ENCODE data around the gene PTPRN2. TPM values are rescaled to one million over a fixed set of nuclear protein-coding genes. Genes with fewer than 3 reads are reported as not detected.
"Not testable (repeated sequence)": the region's sequence is repeated elsewhere in the genome, so short reads cannot be mapped to it uniquely, and the experiment has no call there.

Gene PTPRN2
- polyA plus RNA-seq, 3 donors from 2014 or later = 1.9 to 3.7 (median 2.2) TPM

GRCh38 chr7:158259141-158259540 lies 328.5 kb downstream of the PTPRN2 start:
- DNase-seq = no peak
- H3K4me3 Mint-ChIP-seq = no peak overlapping the region
- no peaks in the 10 kb centered on the region for H3K36me3 Mint-ChIP-seq
- peaks cover 0 to 2% (median 0%) of the 10 kb centered on the region in 6 donors for H3K9me3 Mint-ChIP-seq
- no peak overlapping the region for H3K27ac Mint-ChIP-seq
- peaks cover 0 to 3% (median 1%) of the 10 kb centered on the region in 3 donors for H3K27me3 Mint-ChIP-seq (ENCODE audit: low read depth in 3 of 3)
- H3K4me1 Mint-ChIP-seq = no peaks in the 10 kb centered on the region

- H3K9me3 Mint-ChIP-seq = peaks cover 0 to 2% (median 0%) of the 10 kb centered on the region in 6 donors
- no peak for DNase-seq
- no peaks in the 10 kb centered on the region for H3K36me3 Mint-ChIP-seq
- H3K27me3 Mint-ChIP-seq (ENCODE audit: low read depth in 3 of 3) = peaks cover 0 to 3% (median 1%) of the 10 kb centered on the region in 3 donors
- H3K27ac Mint-ChIP-seq = no peak overlapping the region
- no peaks in the 10 kb centered on the region for H3K4me1 Mint-ChIP-seq
- no peak overlapping the region for H3K4me3 Mint-ChIP-seq
These were observed 329.1 kb downstream of the PTPRN2 start for GRCh38 chr7:158258411-158259130.

GRCh38 chr7:158257516-158258410 lies 329.9 kb downstream of the PTPRN2 start:
- no peaks in the 10 kb centered on the region for H3K36me3 Mint-ChIP-seq
- peaks cover 0 to 2% (median 0%) of the 10 kb centered on the region in 6 donors for H3K9me3 Mint-ChIP-seq
- H3K4me3 Mint-ChIP-seq = no peak overlapping the region
- H3K27ac Mint-ChIP-seq = no peak overlapping the region
- H3K4me1 Mint-ChIP-seq = no peaks in the 10 kb centered on the region
- peaks cover 0 to 3% (median 1%) of the 10 kb centered on the region in 3 donors for H3K27me3 Mint-ChIP-seq (ENCODE audit: low read depth in 3 of 3)
- no peak for DNase-seq

GRCh38 chr7:158257001-158257400 lies 330.6 kb downstream of the PTPRN2 start:
- Mint-ChIP-seq H3K27ac (no peak overlapping the region), H3K36me3 (no peaks in the 10 kb centered on the region), H3K4me3 (no peak overlapping the region), H3K4me1 (no peaks in the 10 kb centered on the region), H3K9me3 (peaks cover 0 to 2% (median 0%) of the 10 kb centered on the region in 6 donors), H3K27me3 (ENCODE audit: low read depth in 3 of 3) (peaks cover 0 to 5% (median 1%) of the 10 kb centered on the region in 3 donors)
- no peak for DNase-seq

- peaks cover 0 to 5% (median 1%) of the 10 kb centered on the region in 3 donors for H3K27me3 Mint-ChIP-seq (ENCODE audit: low read depth in 3 of 3)
- H3K27ac Mint-ChIP-seq = no peak overlapping the region
- no peak overlapping the region for H3K4me3 Mint-ChIP-seq
- no peak for DNase-seq
- peaks cover 0 to 3% (median 0%) of the 10 kb centered on the region in 6 donors for H3K9me3 Mint-ChIP-seq
- no peaks in the 10 kb centered on the region for H3K4me1 Mint-ChIP-seq
- no peaks in the 10 kb centered on the region for H3K36me3 Mint-ChIP-seq
These were observed 331.4 kb downstream of the PTPRN2 start for GRCh38 chr7:158256091-158256816.

GRCh38 chr7:158255558-158255957 lies 332.1 kb downstream of the PTPRN2 start:
- DNase-seq = no peak
- Mint-ChIP-seq H3K36me3 (no peaks in the 10 kb centered on the region), H3K9me3 (peaks cover 0 to 4% (median 0%) of the 10 kb centered on the region in 6 donors), H3K4me3 (no peak overlapping the region), H3K27ac (no peak overlapping the region), H3K4me1 (no peaks in the 10 kb centered on the region), H3K27me3 (ENCODE audit: low read depth in 3 of 3) (peaks cover 0 to 5% (median 1%) of the 10 kb centered on the region in 3 donors)

GRCh38 chr7:158255156-158255555 lies 332.5 kb downstream of the PTPRN2 start:
- DNase-seq = no peak
- peaks cover 0 to 4% (median 0%) of the 10 kb centered on the region in 6 donors for H3K9me3 Mint-ChIP-seq
- H3K36me3 Mint-ChIP-seq = no peaks in the 10 kb centered on the region
- H3K4me3 Mint-ChIP-seq = no peak overlapping the region
- peaks cover 0 to 5% (median 1%) of the 10 kb centered on the region in 3 donors for H3K27me3 Mint-ChIP-seq (ENCODE audit: low read depth in 3 of 3)
- no peak overlapping the region for H3K27ac Mint-ChIP-seq
- H3K4me1 Mint-ChIP-seq = no peaks in the 10 kb centered on the region

- H3K9me3 Mint-ChIP-seq; H3K27me3 Mint-ChIP-seq (ENCODE audit: low read depth in 3 of 3); H3K4me1 Mint-ChIP-seq; H3K4me3 Mint-ChIP-seq; H3K36me3 Mint-ChIP-seq; DNase-seq; H3K27ac Mint-ChIP-seq: not testable (repeated sequence)
These were observed 334.0 kb downstream of the PTPRN2 start for GRCh38 chr7:158253670-158254045.

GRCh38 chr7:158252837-158253669 lies 334.6 kb downstream of the PTPRN2 start:
- H3K4me1 Mint-ChIP-seq = no peaks in the 10 kb centered on the region
- H3K4me3 Mint-ChIP-seq = no peak overlapping the region
- DNase-seq = no peak
- peaks cover 0 to 4% (median 0%) of the 10 kb centered on the region in 6 donors for H3K9me3 Mint-ChIP-seq
- no peaks in the 10 kb centered on the region for H3K36me3 Mint-ChIP-seq
- H3K27me3 Mint-ChIP-seq (ENCODE audit: low read depth in 3 of 3) = peaks cover 0 to 2% (median under 1%) of the 10 kb centered on the region in 3 donors
- H3K27ac Mint-ChIP-seq = no peak overlapping the region

- H3K27ac Mint-ChIP-seq = no peak overlapping the region
- H3K4me3 Mint-ChIP-seq = no peak overlapping the region
- no peaks in the 10 kb centered on the region for H3K4me1 Mint-ChIP-seq
- DNase-seq = no peak
- peaks cover 0 to 1% (median 0%) of the 10 kb centered on the region in 3 donors for H3K27me3 Mint-ChIP-seq (ENCODE audit: low read depth in 3 of 3)
- peaks cover 0 to 8% (median 0%) of the 10 kb centered on the region in 6 donors for H3K9me3 Mint-ChIP-seq
- no peaks in the 10 kb centered on the region for H3K36me3 Mint-ChIP-seq
These were observed 335.4 kb downstream of the PTPRN2 start for GRCh38 chr7:158252081-158252836.

- Mint-ChIP-seq H3K27ac (no peak overlapping the region), H3K36me3 (no peaks in the 10 kb centered on the region), H3K4me3 (no peak overlapping the region), H3K4me1 (no peaks in the 10 kb centered on the region), H3K27me3 (ENCODE audit: low read depth in 3 of 3) (peaks cover 0 to 1% (median 0%) of the 10 kb centered on the region in 3 donors), H3K9me3 (peaks cover 0 to 8% (median 0%) of the 10 kb centered on the region in 6 donors)
- DNase-seq = no peak
These were observed 336.3 kb downstream of the PTPRN2 start for GRCh38 chr7:158251061-158251965.

- Mint-ChIP-seq H3K27me3 (ENCODE audit: low read depth in 3 of 3) (peaks cover 0 to 4% (median 2%) of the 10 kb centered on the region in 3 donors), H3K9me3 (peaks cover 0 to 11% (median 1%) of the 10 kb centered on the region in 6 donors), H3K36me3 (no peaks in the 10 kb centered on the region), H3K4me1 (no peaks in the 10 kb centered on the region), H3K4me3 (no peak overlapping the region), H3K27ac (no peak overlapping the region)
- DNase-seq = no peak
These were observed 337.9 kb downstream of the PTPRN2 start for GRCh38 chr7:158249692-158250091.
